RWPE1 (cell line): ENCODE results near the gene COL8A1.

ENCODE experiments used
- CTCF ChIA-PET: fragments of 350-600 bp; sonication (Branson Sonifier 250); formaldehyde crosslinking; extraction: SDS; loops from one replicate; lab custom pipeline; 2021; lab: Yijun Ruan, JAX
- POLR2A ChIA-PET: fragments of 400-600 bp; formaldehyde crosslinking; extraction: SDS; loops from one replicate; lab custom pipeline; 2020; ENCODE audit warnings: antibody characterized with exemption; ENCODE audit not compliant: low non-redundant PET; lab: Yijun Ruan, JAX
- DNase-seq: peaks from one replicate; pipeline ENCODE4 v3.0.0; 2012; ENCODE audit warnings: low spot score
- H3K27ac ChIP-seq: fragments of 450-650 bp; 2 replicates; pipeline ENCODE4 v1.5.1; 2017
- CTCF ChIP-seq: fragments of 450-650 bp; conservative IDR thresholded peaks from 2 replicates; pipeline ENCODE4 v1.5.1; 2017; ENCODE audit warnings: low read depth, mild to moderate bottlenecking

The COL8A1 gene

DNA sequence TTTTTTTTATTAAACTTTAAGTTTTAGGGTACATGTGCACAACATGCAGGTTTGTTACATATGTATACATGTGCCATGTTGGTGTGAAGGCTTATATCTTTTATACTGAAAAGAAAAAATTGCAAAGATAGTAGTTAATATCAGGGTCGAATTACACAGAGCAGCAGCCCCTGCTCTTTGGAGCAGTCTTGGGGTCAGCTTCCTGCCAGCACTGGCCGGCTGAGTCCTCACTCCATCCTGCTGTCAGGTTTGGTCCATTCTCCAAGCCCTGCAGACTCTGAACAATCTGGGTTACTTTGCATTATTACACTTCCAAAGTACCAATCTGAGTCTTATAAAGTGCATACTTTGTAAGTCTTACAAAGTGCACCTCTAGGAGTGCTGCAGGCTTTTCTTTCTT is 66.0 kb downstream of the COL8A1 start:
- POLR2A ChIA-PET: no interaction called here

GRCh38 chr3:99706410-99706809 is 68.0 kb downstream of the COL8A1 start:
- DNase-seq: no peak
- no peak for TF ChIP-seq CTCF
- CTCF ChIA-PET: interaction anchor here (0.5 kb wide), 1 partner anchor 47 kb away, joined by 4 read pairs; no protein-coding TSS in a partner anchor
- H3K27ac ChIP-seq: no peak overlapping the region
- POLR2A ChIA-PET: no interaction called here

More for the DNA sequence above, 66.0 kb downstream of the COL8A1 start:
- CTCF ChIA-PET: interaction anchor here (0.6 kb wide), 1 partner anchor 16 kb away, joined by 3 read pairs; no protein-coding TSS in a partner anchor
- no peak overlapping the region for H3K27ac ChIP-seq
- no peak for DNase-seq
- no peak for TF ChIP-seq CTCF

GRCh38 chr3:99708207-99708745 is 69.9 kb downstream of the COL8A1 start:
- ChIA-PET POLR2A (no interaction called here), CTCF (no interaction called here)
- DNase-seq: no peak
- TF ChIP-seq CTCF: no peak
- no peak overlapping the region for H3K27ac ChIP-seq

- ChIA-PET POLR2A (no interaction called here), CTCF (no interaction called here)
- DNase-seq: no peak
- TF ChIP-seq CTCF: no peak
- no peak overlapping the region for H3K27ac ChIP-seq
Observed at GRCh38 chr3:99709686-99710085, 71.3 kb downstream of the COL8A1 start.

DNA sequence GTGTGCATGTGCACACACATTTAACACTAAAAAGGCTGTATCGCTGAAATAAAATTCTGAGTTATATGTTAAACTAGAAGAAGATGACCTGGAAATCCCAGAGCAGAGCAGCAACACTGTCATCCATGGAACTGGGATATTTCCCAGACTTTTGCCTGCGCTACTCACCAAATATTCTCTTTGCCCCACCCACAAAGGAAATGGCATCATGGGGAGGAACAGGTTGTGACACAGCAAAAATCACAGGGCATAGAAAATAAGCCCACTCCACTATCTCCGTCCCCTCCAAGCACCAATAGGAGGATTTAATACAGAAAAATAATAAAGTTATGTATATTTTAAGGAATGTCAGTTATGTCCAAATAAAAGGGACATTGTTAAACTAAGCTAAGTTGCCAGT is 71.7 kb downstream of the COL8A1 start:
- ChIA-PET POLR2A (no interaction called here), CTCF (no interaction called here)
- no peak overlapping the region for H3K27ac ChIP-seq
- no peak for TF ChIP-seq CTCF
- DNase-seq: no peak

DNA sequence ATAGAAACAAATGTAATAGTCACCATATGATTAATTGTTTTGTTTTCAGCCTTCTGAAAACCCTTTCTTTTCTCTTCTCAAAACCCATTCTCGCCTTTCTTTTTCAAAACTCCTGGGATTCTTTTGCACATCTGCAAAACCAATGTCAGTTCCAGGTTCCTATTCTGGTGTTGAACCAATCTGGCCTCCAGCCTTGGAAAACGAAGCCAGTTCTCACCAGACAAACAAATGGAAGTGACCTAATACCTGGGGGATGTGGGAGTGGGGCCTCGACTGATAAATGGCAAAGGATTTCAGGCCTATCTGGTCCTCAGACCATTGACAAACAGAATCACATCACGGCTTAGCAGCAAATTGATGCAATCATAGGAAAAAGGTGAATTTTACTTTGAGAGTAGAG is 73.0 kb downstream of the COL8A1 start:
- no peak overlapping the region for H3K27ac ChIP-seq
- ChIA-PET POLR2A (no interaction called here), CTCF (no interaction called here)
- DNase-seq: no peak
- no peak for TF ChIP-seq CTCF
